GM18502 (cell line): ENCODE results near the gene MRPS11.
"Not testable (repeated sequence)": the region's sequence is repeated elsewhere in the genome, so short reads cannot be mapped to it uniquely, and the experiment has no call there.

Source experiments
- ATAC-seq: cut with Tn5 transposase; IDR thresholded peaks from one replicate; pipeline ENCODE4 v1.9.1; 2021; ENCODE audit warnings: mild to moderate bottlenecking; ENCODE audit not compliant: unreplicated experiment, poor library complexity

Gene MRPS11

GRCh38 chr15:88467073-88467934, at the start of gene MRPS11, which contains the start of gene MRPL46:
Gene MRPS11, plus strand, starts transcription at chr15:88467708. Its CDS starts 10 bp downstream, at chr15:88467718.
Gene MRPL46, minus strand, starts transcription at chr15:88467388. Its CDS starts 11 bp downstream, at chr15:88467377.
- peak; percentile 90 for ATAC-seq

DNA sequence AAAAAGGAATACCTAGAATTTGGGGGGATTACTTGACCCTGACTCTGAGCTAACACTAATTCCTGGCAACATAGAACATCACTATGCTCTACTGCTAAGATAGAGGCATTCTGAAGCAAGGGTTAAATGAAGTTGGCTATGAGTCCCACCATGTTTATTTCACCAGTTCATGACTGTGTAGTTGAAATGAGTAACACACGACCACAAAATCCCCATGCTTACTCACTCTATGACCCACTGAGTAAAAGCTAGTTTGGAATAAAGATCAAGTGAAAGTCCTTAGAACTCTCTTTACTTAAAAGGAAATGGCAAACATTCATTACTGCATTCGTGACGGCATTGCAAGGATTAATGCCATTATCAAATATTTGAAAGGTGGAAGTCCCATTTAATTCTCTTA, 47.7 kb upstream of the MRPS11 start:
- ATAC-seq = peak; percentile 71

DNA sequence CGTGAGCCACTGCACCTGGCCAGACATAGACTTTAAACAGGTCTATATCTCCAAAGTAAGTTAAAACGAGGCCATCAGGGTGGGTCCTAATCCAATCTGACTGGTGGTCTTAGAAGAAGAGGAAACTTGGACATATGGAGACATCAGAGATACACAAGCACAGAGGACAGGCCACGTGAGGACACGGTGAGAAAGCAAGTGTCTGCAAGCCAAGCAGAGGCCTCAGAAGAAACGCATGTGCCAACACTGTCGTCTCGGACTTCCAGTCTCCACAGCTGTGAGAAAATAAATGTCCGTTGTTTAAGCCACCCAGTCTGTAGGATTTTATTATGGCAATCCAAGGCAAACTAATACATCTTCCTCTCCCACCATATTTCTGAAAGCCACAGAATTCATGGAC, 44.2 kb upstream of the MRPS11 start:
- ATAC-seq = no peak

GRCh38 chr15:88426304-88426703, 41.2 kb upstream of the MRPS11 start:
- ATAC-seq = no peak

GRCh38 chr15:88428053-88428452, 39.5 kb upstream of the MRPS11 start:
- ATAC-seq = no peak

DNA sequence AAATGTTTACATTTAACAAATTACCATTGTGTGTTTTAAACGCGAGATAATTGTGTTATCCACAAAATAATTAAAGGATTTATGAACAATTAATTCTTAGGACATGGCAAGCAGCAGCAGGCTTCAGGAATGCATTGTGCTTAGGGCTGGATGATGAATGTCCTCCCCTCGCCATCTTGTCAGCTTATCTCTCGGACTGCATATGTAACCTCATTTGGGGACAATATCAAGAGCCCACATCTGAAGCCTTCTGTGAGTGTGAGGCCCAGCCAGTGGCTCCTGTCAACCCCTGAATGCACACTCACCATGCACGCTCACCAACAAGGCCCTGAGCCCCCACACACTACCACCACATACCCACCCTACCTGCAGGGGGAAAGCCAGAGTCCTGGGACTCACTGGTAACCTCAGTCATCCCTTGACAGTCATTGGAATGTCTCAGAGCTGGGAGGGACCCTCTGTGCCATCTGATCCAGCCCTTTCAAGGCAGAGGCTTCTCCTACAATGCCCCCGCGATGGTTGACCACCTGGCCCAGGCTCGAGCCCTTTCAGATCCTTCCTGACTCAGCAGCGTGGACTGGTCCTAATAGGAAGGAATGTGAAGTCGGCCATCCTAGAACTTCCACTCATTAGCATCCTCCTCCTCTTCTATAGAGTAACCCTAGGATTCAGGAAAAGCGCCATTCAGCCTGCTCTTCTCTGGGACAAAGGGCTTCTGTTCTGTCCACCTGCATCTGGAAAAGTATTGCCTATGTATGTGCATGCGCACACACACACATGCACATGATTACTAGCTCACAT, 38.5 kb upstream of the MRPS11 start:
- ATAC-seq = no peak

DNA sequence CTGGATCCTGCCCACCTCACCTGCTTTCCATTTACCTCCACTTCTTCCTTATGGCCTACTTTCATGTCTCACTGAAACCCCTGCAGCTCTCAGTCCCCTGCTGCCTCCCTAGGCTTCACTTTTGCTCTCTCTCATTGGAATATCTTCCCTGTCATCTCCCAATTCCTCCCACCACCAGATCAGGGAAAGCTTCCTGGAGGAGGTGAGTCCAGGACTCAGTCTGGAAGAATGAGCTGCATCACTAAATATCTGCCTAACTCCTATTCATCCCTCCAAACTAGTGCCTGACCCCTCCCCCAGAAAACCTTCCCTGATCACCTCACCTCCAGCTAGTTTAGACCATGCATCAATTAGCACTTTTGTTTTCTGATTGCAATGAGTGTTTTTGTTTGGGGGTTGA, 37.5 kb upstream of the MRPS11 start:
- no peak for ATAC-seq

GRCh38 chr15:88431441-88431840, 36.1 kb upstream of the MRPS11 start:
- ATAC-seq = no peak

- no peak for ATAC-seq
These were observed 34.3 kb upstream of the MRPS11 start for GRCh38 chr15:88433046-88433685.

DNA sequence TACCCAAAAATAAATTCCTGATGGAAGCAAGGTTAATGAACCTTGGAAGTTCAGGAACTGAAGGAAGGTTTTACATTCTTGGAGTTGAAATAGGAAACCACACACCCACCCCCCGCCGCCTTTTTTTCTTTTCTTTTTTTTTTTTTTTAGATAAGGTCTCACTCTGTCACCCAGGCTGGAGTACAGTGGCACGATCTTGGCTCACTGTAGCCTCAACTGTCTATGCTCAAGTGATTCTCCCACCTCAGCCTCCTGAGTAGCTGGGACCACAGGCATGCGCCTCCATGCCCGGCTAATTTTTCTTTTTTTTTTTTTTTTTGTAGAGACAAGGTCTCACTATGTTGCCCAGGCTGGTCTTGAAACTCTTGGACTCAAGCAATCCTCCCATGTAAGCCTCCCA, 33.4 kb upstream of the MRPS11 start:
- not testable (repeated sequence) for ATAC-seq

- ATAC-seq = no peak
These were observed 29.3 kb upstream of the MRPS11 start for GRCh38 chr15:88438181-88438580.

GRCh38 chr15:88440021-88440420, 27.5 kb upstream of the MRPS11 start:
- no peak for ATAC-seq

- no peak for ATAC-seq
These were observed 26.3 kb upstream of the MRPS11 start for GRCh38 chr15:88441076-88441730.

DNA sequence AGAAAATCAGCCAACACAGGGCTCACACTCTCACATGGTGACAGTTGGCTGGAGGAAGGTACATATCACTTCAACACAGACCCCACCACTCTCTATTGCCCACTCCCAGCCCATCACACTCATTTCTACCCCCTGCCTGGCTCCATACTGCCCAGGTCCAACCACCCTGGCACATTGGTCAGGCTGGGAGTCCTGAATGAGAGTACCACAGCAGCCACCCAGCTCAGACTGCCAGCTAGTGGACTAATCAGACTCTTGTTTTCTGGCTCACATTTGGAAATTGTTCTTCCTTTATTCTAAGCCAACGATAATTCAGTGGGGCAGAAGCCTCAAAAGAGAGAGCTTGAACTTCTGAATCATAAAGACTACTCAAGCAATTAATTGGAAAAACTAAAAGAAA, 20.3 kb upstream of the MRPS11 start:
- ATAC-seq = no peak

GRCh38 chr15:88447741-88448140, 19.8 kb upstream of the MRPS11 start:
- ATAC-seq = no peak

- ATAC-seq = no peak
These were observed 18.5 kb upstream of the MRPS11 start for GRCh38 chr15:88448991-88449461.

DNA sequence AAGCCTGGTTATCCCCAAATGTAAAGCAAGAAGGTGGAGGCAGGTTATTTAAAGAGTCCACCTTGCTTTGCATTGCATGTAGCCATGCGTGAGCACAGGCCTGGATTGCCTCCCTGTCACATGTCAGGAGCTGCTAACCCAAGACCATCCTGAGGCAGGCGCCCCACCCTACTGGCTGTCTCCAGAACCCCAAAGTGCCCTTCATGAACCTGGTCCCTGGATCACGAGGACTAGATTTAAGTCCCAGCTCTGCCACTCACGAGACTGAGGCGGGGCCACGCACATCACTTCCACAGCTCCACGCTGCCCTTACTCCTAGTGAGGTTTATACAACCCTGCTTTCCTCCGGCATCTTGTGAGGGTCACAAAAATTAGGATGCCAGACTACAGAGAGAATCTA, 17.9 kb upstream of the MRPS11 start:
- no peak for ATAC-seq

DNA sequence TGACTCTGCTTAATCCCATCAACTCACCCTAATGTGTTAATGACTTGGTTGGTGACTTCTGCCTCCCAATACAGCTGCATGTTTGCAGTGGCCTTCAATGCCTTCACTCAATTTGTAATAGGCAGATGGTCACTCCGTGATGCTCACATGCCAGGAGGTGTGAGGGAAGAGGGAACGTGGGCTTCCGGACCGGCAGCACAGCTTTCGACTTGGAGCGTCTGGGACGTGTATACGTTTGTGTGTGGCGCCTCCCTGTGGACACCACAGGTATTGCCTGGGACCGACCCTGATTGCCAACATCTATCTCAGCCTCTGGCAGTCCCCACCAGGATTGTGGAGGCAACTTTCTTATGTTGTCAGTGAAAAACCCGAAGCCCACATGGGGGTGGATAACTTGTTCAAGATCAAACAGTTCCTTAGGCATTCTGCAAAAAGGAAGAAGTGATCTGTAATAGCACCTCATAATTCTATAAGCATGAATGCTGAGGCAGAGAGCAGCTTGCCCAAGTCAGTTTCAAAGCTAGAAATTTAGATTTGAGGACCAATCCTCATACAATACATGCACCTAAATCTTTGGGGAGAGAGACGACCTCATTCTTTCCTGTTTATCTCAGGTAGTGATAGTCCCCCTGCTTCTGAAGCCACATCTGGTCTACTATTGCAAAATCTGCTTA, 17.2 kb upstream of the MRPS11 start:
- no peak for ATAC-seq

GRCh38 chr15:88453651-88454050, 13.9 kb upstream of the MRPS11 start:
- ATAC-seq = no peak

GRCh38 chr15:88454236-88454635, 13.3 kb upstream of the MRPS11 start:
- no peak for ATAC-seq
